ENCODE measurements around the gene PIGC.

DNA sequence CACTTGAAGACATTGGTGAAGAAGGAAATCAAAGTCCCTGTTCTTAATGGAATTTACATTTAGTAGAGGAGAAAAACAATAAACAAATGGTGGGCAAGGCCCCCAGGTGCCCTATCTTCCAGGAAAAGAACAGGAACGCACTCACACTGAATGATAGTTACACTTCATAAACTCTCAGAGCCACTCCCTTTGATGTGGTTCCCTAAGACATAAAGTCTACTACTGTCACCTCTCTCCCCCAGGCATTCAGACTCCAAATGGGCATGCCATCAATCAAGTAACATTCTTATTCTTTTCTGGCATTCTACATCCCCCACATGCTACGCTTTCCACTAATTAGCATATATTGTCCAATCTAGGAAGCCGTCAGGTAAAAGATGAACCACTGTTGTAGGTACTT, 36.6 kb upstream of the PIGC start:
- TF ChIP-seq, protein P1, sequence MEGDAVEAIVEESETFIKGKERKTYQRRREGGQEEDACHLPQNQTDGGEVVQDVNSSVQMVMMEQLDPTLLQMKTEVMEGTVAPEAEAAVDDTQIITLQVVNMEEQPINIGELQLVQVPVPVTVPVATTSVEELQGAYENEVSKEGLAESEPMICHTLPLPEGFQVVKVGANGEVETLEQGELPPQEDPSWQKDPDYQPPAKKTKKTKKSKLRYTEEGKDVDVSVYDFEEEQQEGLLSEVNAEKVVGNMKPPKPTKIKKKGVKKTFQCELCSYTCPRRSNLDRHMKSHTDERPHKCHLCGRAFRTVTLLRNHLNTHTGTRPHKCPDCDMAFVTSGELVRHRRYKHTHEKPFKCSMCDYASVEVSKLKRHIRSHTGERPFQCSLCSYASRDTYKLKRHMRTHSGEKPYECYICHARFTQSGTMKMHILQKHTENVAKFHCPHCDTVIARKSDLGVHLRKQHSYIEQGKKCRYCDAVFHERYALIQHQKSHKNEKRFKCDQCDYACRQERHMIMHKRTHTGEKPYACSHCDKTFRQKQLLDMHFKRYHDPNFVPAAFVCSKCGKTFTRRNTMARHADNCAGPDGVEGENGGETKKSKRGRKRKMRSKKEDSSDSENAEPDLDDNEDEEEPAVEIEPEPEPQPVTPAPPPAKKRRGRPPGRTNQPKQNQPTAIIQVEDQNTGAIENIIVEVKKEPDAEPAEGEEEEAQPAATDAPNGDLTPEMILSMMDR (IDR thresholded peaks at IDR 0.05) = no peak
- TF ChIP-seq NR1H2 (CRISPR knock-in tag; IDR thresholded peaks at IDR 0.05) (no peak), RORB (CRISPR knock-in tag; IDR thresholded peaks at IDR 0.05) (no peak), TEAD4 (CRISPR knock-in tag; IDR thresholded peaks at IDR 0.05) (no peak)
- TF ChIP-seq, protein P2, sequence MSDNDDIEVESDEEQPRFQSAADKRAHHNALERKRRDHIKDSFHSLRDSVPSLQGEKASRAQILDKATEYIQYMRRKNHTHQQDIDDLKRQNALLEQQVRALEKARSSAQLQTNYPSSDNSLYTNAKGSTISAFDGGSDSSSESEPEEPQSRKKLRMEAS (CRISPR knock-in tag; IDR thresholded peaks at IDR 0.05) = no peak
- TF ChIP-seq, protein P3, sequence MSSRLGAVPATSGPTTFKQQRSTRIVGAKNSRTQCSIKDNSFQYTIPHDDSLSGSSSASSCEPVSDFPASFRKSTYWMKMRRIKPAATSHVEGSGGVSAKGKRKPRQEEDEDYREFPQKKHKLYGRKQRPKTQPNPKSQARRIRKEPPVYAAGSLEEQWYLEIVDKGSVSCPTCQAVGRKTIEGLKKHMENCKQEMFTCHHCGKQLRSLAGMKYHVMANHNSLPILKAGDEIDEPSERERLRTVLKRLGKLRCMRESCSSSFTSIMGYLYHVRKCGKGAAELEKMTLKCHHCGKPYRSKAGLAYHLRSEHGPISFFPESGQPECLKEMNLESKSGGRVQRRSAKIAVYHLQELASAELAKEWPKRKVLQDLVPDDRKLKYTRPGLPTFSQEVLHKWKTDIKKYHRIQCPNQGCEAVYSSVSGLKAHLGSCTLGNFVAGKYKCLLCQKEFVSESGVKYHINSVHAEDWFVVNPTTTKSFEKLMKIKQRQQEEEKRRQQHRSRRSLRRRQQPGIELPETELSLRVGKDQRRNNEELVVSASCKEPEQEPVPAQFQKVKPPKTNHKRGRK (CRISPR knock-in tag; IDR thresholded peaks at IDR 0.05; ENCODE audit: borderline replicate concordance) = no peak
